GM13976 (cell line): Measurements from ENCODE around the gene ARHGAP1.

Source experiments
- DNase-seq: peaks from one replicate; pipeline ENCODE4 v3.0.0; 2012; ENCODE audit warnings: low spot score
- in situ Hi-C: fragments of 300-500 bp; cut with MboI; formaldehyde crosslinking; loops from one replicate; pipeline ENCODE4 v1.12.0; 2022; ENCODE audit warnings: low sequenced_read_pairs, mixed read lengths, inconsistent platforms; ENCODE audit not compliant: unreplicated experiment
- TF ChIP-seq, protein P1 (sequence below): IDR thresholded peaks from 2 replicates; pipeline ENCODE4 v1.5.1; 2012; ENCODE audit warnings: borderline replicate concordance, mild to moderate bottlenecking; ENCODE audit not compliant: insufficient read depth; ENCODE audit errors: extremely low read depth, missing control alignments, control extremely low read depth

Gene ARHGAP1

GRCh38 chr11:46669711-46670139, 30.7 kb downstream of the ARHGAP1 start:
- in situ Hi-C loops = no loop called here
- TF ChIP-seq, protein P1, sequence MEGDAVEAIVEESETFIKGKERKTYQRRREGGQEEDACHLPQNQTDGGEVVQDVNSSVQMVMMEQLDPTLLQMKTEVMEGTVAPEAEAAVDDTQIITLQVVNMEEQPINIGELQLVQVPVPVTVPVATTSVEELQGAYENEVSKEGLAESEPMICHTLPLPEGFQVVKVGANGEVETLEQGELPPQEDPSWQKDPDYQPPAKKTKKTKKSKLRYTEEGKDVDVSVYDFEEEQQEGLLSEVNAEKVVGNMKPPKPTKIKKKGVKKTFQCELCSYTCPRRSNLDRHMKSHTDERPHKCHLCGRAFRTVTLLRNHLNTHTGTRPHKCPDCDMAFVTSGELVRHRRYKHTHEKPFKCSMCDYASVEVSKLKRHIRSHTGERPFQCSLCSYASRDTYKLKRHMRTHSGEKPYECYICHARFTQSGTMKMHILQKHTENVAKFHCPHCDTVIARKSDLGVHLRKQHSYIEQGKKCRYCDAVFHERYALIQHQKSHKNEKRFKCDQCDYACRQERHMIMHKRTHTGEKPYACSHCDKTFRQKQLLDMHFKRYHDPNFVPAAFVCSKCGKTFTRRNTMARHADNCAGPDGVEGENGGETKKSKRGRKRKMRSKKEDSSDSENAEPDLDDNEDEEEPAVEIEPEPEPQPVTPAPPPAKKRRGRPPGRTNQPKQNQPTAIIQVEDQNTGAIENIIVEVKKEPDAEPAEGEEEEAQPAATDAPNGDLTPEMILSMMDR = no peak
- no peak for DNase-seq

DNA sequence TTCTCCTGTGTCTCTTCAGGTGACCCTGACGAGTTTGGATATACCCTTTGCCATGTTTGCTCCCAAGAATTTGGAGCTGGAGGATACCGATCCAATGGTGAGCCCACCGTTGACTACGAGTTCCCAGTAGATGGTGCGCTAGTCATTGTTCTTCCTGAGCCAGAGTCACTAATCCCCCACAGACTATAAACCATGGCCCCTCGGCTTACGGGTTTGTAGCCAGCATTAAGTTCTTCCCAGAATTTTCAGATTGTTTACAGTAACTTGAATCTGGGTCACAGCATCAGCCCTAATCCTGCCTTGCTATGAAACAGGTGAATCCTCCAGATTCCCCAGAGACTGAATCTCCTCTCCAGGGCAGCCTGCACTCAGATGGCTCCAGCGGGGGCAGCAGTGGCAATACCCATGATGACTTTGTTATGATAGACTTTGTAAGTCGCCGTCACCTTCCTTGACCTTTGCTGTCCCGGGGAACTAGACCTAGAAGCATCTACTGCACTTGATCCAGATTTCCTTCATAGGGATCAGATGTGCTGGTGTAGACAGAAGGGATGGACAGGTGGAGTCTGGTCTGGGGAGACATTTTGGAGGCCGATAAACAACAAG, 31.8 kb downstream of the ARHGAP1 start:
- DNase-seq = no peak
- TF ChIP-seq, protein P1 = no peak
- in situ Hi-C loops = no loop called here

DNA sequence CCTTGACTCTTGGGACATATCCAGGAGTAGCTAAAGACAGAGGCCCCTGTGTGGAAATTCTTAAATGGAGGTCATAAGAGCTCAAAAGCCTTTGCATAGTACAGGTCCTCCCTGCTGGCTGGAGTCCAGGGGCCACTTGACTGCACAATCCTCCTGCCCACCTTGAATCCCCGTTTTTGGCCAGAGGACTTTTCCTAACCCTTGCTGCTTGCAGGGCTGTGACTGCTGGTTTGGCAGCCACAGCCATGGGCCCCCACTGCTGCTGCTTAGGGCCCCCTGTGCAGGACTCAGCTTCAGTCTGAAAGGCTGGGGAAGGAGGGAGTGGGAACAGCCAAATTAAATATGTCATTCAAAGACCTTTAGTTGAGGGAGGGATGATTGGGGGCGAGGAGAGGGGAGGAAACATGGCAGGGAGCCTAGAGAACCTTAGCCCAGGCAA, 33.4 kb downstream of the ARHGAP1 start:
- TF ChIP-seq, protein P1 = no peak
- in situ Hi-C loops = no loop called here
- DNase-seq = no peak

DNA sequence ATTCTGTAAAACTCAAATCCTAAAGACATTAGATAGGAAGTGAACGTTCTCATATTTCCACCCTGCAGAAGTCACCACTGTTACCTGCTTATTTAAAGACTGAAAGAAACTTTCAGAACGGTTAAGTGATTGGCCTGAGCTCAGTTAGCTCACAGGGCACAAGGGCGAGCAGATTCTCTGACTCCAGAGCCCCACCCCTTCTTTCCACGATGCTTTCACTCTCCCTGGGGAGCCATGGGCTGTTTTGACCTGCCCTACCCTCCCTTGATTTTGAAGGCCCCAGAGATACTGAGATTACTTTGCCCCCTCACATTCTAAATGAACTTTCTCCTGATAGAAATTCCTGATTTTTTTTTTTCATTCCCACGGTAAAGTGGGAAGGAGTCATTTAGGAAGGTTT, 33.9 kb downstream of the ARHGAP1 start:
- TF ChIP-seq, protein P1 = no peak
- DNase-seq = no peak
- in situ Hi-C loops = no loop called here

DNA sequence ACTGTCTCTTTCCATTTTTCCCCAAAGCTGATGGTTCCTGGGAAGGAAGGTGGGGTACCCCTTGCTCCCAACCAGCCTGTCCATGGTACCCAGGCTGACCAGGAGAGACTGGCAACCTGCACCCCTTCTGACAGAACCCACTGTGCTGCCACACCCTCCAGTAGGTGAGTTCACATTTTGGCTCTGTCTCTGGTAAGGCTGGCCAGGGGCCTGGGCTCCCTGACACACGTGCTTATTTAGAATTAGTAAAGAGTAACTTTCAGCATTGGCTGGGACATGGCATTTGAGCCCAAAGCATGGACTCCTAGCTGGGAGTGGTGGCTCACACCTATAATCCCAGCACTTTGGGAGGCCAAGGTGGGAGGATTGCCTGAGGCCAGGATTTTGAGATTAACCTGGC, 35.1 kb downstream of the ARHGAP1 start:
- TF ChIP-seq, protein P1 = no peak
- in situ Hi-C loops = no loop called here
- no peak for DNase-seq

DNA sequence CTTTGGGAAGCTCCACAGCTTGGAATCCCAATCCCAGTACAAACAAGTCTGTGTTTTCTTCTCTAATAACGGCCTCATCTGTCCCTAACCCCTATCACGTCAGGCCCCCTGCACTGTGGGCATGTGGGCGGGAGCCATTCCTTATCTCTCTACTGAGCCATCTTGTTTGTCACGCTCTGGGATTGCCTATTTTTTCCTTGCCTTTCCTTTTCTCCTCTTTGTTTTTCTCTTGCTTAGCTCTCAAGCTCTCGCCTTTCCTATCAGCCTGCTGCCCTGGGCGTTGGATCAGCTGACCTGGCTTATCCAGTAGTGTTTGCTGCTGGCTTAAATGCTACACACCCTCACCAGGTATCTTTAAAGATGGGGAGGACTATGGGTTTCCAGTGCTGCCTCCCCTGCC, 35.8 kb downstream of the ARHGAP1 start:
- in situ Hi-C loops = no loop called here
- DNase-seq = no peak
- TF ChIP-seq, protein P1 = no peak
